Fibroblast of lung (primary cell): ENCODE data around the gene TTLL12.

ENCODE experiments used
- CTCF ChIP-seq, 2 donors: IDR thresholded peaks in 1 of 2; conservative IDR thresholded peaks in 1 of 2; 1 replicate in 1 of 2; 2 replicates in 1 of 2; pipeline ENCODE4 v1.5.1; 2011 to 2012; ENCODE audit warnings: low read length in 2 of 2, control low read depth in 1 of 2, inconsistent platforms in 1 of 2, low read depth in 1 of 2, mild to moderate bottlenecking in 1 of 2
- EZH2 ChIP-seq: IDR thresholded peaks from 2 replicates; pipeline ENCODE4 v1.5.1; 2012; ENCODE audit warnings: low read length, control low read depth, mild to moderate bottlenecking; ENCODE audit errors: missing control alignments

- TF ChIP-seq CTCF (conservative IDR thresholded peaks at IDR 0.05 in 1 of 2, IDR thresholded peaks at IDR 0.05 in 1 of 2; ENCODE audit: low read depth in 1 of 2, low read length in 2 of 2) (no peak), EZH2 (no peak)
Measured at GRCh38 chr22:43220625-43221380, 33.9 kb upstream of the TTLL12 start.
